GM23338 (cell line): ENCODE data around the gene SDR42E2.
"Not testable (repeated sequence)": the region's sequence is repeated elsewhere in the genome, so short reads cannot be mapped to it uniquely, and the experiment has no call there.

ENCODE experiments used
- EZH2 ChIP-seq: fragments of 200-600 bp; sonication (generic); IDR thresholded peaks from one replicate; pipeline ENCODE4 v1.8.0; 2017; ENCODE audit warnings: antibody characterized with exemption, mild to moderate bottlenecking, low read depth; ENCODE audit not compliant: unreplicated experiment
- TF ChIP-seq, protein P1 (sequence below), 2 experiments: fragments of 200-600 bp in 1 of 2; sonication (generic) in 1 of 2; conservative IDR thresholded peaks; 2 replicates each; pipeline versions ENCODE4 v1.5.1 to v1.6.1; 2016 to 2017; ENCODE audit warnings: antibody characterized with exemption in 2 of 2, low read depth in 2 of 2, mild to moderate bottlenecking in 2 of 2, moderate library complexity in 1 of 2

DNA sequence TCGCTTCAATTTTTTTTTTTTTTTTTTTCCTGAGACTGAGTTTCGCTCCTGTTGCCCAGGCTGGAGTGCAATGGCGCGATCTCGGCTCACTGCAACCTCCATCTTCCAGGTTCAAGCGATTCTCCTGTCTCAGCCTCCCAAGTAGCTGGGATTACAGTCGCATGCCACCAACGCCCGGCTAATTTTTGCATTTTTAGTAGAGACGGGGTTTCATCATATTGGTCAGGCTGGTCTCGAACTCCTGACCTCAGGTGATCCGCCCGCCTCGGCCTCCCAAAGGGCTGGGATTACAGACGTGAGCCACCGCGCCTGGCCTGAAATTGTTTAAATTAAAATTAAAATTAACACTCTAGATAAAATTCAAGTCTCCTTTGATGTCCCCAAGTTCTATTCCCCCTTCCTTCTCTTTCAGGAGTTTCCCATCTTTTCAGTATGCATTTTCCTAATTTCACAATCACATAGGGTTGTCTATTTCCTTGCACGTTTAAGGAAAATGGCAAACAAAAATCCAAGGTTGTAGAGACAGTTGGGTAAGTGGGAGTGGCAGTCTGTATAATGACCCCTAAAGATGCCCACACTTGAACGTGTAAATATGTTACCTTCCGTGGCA lies 34.4 kb downstream of the SDR42E2 start:
- TF ChIP-seq, protein P1, sequence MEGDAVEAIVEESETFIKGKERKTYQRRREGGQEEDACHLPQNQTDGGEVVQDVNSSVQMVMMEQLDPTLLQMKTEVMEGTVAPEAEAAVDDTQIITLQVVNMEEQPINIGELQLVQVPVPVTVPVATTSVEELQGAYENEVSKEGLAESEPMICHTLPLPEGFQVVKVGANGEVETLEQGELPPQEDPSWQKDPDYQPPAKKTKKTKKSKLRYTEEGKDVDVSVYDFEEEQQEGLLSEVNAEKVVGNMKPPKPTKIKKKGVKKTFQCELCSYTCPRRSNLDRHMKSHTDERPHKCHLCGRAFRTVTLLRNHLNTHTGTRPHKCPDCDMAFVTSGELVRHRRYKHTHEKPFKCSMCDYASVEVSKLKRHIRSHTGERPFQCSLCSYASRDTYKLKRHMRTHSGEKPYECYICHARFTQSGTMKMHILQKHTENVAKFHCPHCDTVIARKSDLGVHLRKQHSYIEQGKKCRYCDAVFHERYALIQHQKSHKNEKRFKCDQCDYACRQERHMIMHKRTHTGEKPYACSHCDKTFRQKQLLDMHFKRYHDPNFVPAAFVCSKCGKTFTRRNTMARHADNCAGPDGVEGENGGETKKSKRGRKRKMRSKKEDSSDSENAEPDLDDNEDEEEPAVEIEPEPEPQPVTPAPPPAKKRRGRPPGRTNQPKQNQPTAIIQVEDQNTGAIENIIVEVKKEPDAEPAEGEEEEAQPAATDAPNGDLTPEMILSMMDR (conservative IDR thresholded peaks at IDR 0.05; ENCODE audit: low read depth in 2 of 2): not testable (repeated sequence)
- TF ChIP-seq EZH2: not testable (repeated sequence)
